CD14-positive monocyte (primary cell): ENCODE measurements around the gene DMRTC2. TPM values are rescaled to one million over a fixed set of nuclear protein-coding genes. Genes with fewer than 3 reads are reported as not detected.

Source experiments
- DNase-seq, 3 donors: peaks; one replicate each; pipeline ENCODE4 v3.0.0-alpha.2; 2011 to 2022
- H2AFZ ChIP-seq: 2 replicates; pipeline ENCODE4 v1.6.0; 2012; ENCODE audit warnings: mild to moderate bottlenecking, low read depth, low read length, inconsistent platforms; ENCODE audit not compliant: insufficient read depth, poor library complexity, severe bottlenecking
- H3K27ac ChIP-seq, 2 donors: 1 replicate in 1 of 2; 2 replicates in 1 of 2; pipeline ENCODE4 v1.5.1; 2012 to 2013; ENCODE audit warnings: low read length in 2 of 2, control low read depth in 1 of 2, inconsistent platforms in 1 of 2, low read depth in 1 of 2, mild to moderate bottlenecking in 1 of 2
- H3K27me3 ChIP-seq, 2 donors: one replicate each; pipeline versions ENCODE4 v1.6.0 to v1.6.1; 2011 to 2013; ENCODE audit warnings: low read length in 2 of 2; ENCODE audit not compliant: control insufficient read depth in 2 of 2, insufficient read depth in 2 of 2
- H3K36me3 ChIP-seq, 2 donors: replicated peaks in 1 of 2; 1 replicate in 1 of 2; 2 replicates in 1 of 2; pipeline versions ENCODE4 v1.5.1 to v1.6.1; 2012 to 2013; ENCODE audit warnings: low read length in 2 of 2, control low read depth in 1 of 2, inconsistent platforms in 1 of 2, mild to moderate bottlenecking in 1 of 2; ENCODE audit not compliant: insufficient read depth in 2 of 2, control insufficient read depth in 1 of 2
- H3K4me1 ChIP-seq, 2 donors: 1 replicate in 1 of 2; 2 replicates in 1 of 2; pipeline versions ENCODE4 v1.5.1 to v1.6.1; 2012 to 2013; ENCODE audit warnings: low read length in 2 of 2, control low read depth in 1 of 2, inconsistent platforms in 1 of 2, mild to moderate bottlenecking in 1 of 2, moderate library complexity in 1 of 2; ENCODE audit not compliant: insufficient read depth in 2 of 2, control insufficient read depth in 1 of 2
- H3K4me2 ChIP-seq: replicated peaks from 2 replicates; pipeline ENCODE3; 2012; ENCODE audit warnings: low read length, moderate library complexity, mild to moderate bottlenecking; ENCODE audit not compliant: poor library complexity, severe bottlenecking; ENCODE audit errors: extremely low read depth
- H3K4me3 ChIP-seq, 3 experiments: fragments of 200-600 bp in 1 of 3; sonication (generic) in 1 of 3; replicated peaks in 1 of 3; 1 replicate in 2 of 3; 2 replicates in 1 of 3; pipeline ENCODE4 v1.5.1; 2011 to 2013; ENCODE audit warnings: low read length in 3 of 3, mild to moderate bottlenecking in 3 of 3, control low read depth in 2 of 3, low read depth in 2 of 3, inconsistent platforms in 1 of 3, moderate library complexity in 1 of 3
- H3K79me2 ChIP-seq: 2 replicates; pipeline ENCODE4 v1.6.0; 2012; ENCODE audit warnings: mild to moderate bottlenecking, control low read depth, inconsistent platforms, low read length, moderate library complexity; ENCODE audit not compliant: insufficient read depth
- H3K9ac ChIP-seq: 2 replicates; pipeline ENCODE4 v1.6.0; 2017; ENCODE audit warnings: low read length, mild to moderate bottlenecking; ENCODE audit not compliant: insufficient read depth, poor library complexity, severe bottlenecking
- H3K9me3 ChIP-seq, 2 donors: replicated peaks in 1 of 2; 1 replicate in 1 of 2; 2 replicates in 1 of 2; pipeline versions ENCODE4 v1.5.1 to v1.6.1; 2012 to 2013; ENCODE audit warnings: low read length in 2 of 2, control low read depth in 1 of 2; ENCODE audit not compliant: control insufficient read depth in 1 of 2, insufficient read depth in 1 of 2
- H4K20me1 ChIP-seq: 2 replicates; pipeline ENCODE4 v1.6.0; 2012; ENCODE audit warnings: mild to moderate bottlenecking, low read length, control low read depth, moderate library complexity; ENCODE audit not compliant: insufficient read depth
- H3K27ac Mint-ChIP-seq, 7 donors: one replicate each; pipeline ENCODE4 v1.8.0; 2020; ENCODE audit warnings: mild to moderate bottlenecking in 7 of 7, mixed read lengths in 7 of 7, moderate library complexity in 6 of 7, inconsistent platforms in 2 of 7
- H3K27me3 Mint-ChIP-seq, 3 donors: one replicate each; pipeline ENCODE4 v1.8.0; 2021 to 2022; ENCODE audit warnings: low read depth in 3 of 3, mild to moderate bottlenecking in 3 of 3, mixed read lengths in 3 of 3, moderate library complexity in 3 of 3, inconsistent platforms in 1 of 3
- H3K36me3 Mint-ChIP-seq, 2 donors: one replicate each; pipeline ENCODE4 v1.8.0; 2020; ENCODE audit warnings: mixed read lengths in 2 of 2, inconsistent platforms in 1 of 2, mild to moderate bottlenecking in 1 of 2
- H3K4me1 Mint-ChIP-seq: one replicate; pipeline ENCODE4 v1.8.0; 2020; ENCODE audit warnings: mild to moderate bottlenecking, mixed read lengths
- H3K4me3 Mint-ChIP-seq, 2 donors: one replicate each; pipeline ENCODE4 v1.8.0; 2020; ENCODE audit warnings: mild to moderate bottlenecking in 2 of 2, mixed read lengths in 2 of 2, moderate library complexity in 1 of 2
- H3K9me3 Mint-ChIP-seq, 7 donors: one replicate each; pipeline ENCODE4 v1.8.0; 2020 to 2022; ENCODE audit warnings: mixed read lengths in 7 of 7, mild to moderate bottlenecking in 6 of 7, moderate library complexity in 6 of 7, inconsistent platforms in 2 of 7
- WGBS: methylation state at CpG from one replicate; pipeline ENCODE4 v1.1.5; 2013; ENCODE audit warnings: missing lambda C conversion rate; ENCODE audit not compliant: insufficient coverage; 5-methylcytosine and 5-hydroxymethylcytosine counted together
- intact Hi-C, 2 donors: fragments of 100-400 bp; cut with micrococcal nuclease; formaldehyde crosslinking; loops; one replicate each; pipeline versions ENCODE4 v1.15.0 to v1.15.1; 2023
- polyA plus RNA-seq, 3 donors: library from polyadenylated mRNA; depleted of rRNA in 1 of 3; unstranded in 2 of 3; stranded (reverse) in 1 of 3; fragments of 300-500 nt in 2 of 3; fragments of >200 nt in 1 of 3; fragmentation: Illumina TruSeq in 2 of 3; gene quantifications; 1 replicate in 2 of 3; 2 replicates in 1 of 3; pipeline ENCODE4 v1.2.3, GENCODE V29; 2012 to 2021
- TF ChIP-seq, protein P1 (sequence below): fragments of 200-600 bp; IDR thresholded peaks from one replicate; pipeline ENCODE4 v1.8.0; 2022; ENCODE audit warnings: antibody characterized with exemption, mild to moderate bottlenecking

DMRTC2 gene
- polyA plus RNA-seq, 3 donors = not detected

- H2AFZ ChIP-seq = no peak overlapping the region
- peaks cover 0 to 9% of the 10 kb centered on the region in 2 donors for H3K9me3 ChIP-seq
- TF ChIP-seq, protein P1, sequence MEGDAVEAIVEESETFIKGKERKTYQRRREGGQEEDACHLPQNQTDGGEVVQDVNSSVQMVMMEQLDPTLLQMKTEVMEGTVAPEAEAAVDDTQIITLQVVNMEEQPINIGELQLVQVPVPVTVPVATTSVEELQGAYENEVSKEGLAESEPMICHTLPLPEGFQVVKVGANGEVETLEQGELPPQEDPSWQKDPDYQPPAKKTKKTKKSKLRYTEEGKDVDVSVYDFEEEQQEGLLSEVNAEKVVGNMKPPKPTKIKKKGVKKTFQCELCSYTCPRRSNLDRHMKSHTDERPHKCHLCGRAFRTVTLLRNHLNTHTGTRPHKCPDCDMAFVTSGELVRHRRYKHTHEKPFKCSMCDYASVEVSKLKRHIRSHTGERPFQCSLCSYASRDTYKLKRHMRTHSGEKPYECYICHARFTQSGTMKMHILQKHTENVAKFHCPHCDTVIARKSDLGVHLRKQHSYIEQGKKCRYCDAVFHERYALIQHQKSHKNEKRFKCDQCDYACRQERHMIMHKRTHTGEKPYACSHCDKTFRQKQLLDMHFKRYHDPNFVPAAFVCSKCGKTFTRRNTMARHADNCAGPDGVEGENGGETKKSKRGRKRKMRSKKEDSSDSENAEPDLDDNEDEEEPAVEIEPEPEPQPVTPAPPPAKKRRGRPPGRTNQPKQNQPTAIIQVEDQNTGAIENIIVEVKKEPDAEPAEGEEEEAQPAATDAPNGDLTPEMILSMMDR = no peak
- H3K36me3 Mint-ChIP-seq = peaks cover 20 to 37% of the 10 kb centered on the region in 2 donors
- H3K4me1 Mint-ChIP-seq = peaks cover 88% of the 10 kb centered on the region
- peaks cover 9% of the 10 kb centered on the region for H3K79me2 ChIP-seq
- 100% methylated on average over 2 of the region's 4 CpGs for WGBS
- intact Hi-C loops = loop anchor here in 1 of 2 donors (1.0 kb wide), 1 partner anchor 9 kb away; no protein-coding TSS in a partner anchor
- H3K9ac ChIP-seq = peak overlapping the region; percentile 5
- peak overlapping the region in 1 of 3 experiments; percentile 45 for H3K4me3 ChIP-seq
- no peaks in the 10 kb centered on the region for H4K20me1 ChIP-seq
- H3K9me3 Mint-ChIP-seq = peaks cover 5 to 13% (median 8%) of the 10 kb centered on the region in 7 donors
- no peaks in the 10 kb centered on the region for H3K36me3 ChIP-seq
- DNase-seq = no peak
- peak overlapping the region; percentile 59 for H3K4me2 ChIP-seq
- no peaks in the 10 kb centered on the region for H3K27me3 ChIP-seq
- peak overlapping the region; percentile 90 to 95 for H3K27ac ChIP-seq
- peak overlapping the region in 1 of 2 donors; percentile 55 for H3K4me3 Mint-ChIP-seq
- H3K4me1 ChIP-seq = peaks cover 77 to 94% of the 10 kb centered on the region in 2 donors
- H3K27me3 Mint-ChIP-seq = peaks cover 0 to 3% (median 3%) of the 10 kb centered on the region in 3 donors
- peak overlapping the region; percentile 92 to 98 (median 97) for H3K27ac Mint-ChIP-seq
Observed at GRCh38 chr19:41801031-41801430, 43.8 kb upstream of the DMRTC2 start.

GRCh38 chr19:41801792-41802211, 43.0 kb upstream of the DMRTC2 start:
- Mint-ChIP-seq H3K27ac (peak overlapping the region; percentile 92 to 98 (median 97)), H3K4me3 (peak overlapping the region in 1 of 2 donors; percentile 71), H3K36me3 (peaks cover 20 to 43% of the 10 kb centered on the region in 2 donors), H3K27me3 (peaks cover 0 to 7% (median 3%) of the 10 kb centered on the region in 3 donors), H3K9me3 (peaks cover 5 to 13% (median 8%) of the 10 kb centered on the region in 7 donors), H3K4me1 (peaks cover 82% of the 10 kb centered on the region)
- H3K79me2 ChIP-seq = peaks cover 9% of the 10 kb centered on the region
- H3K4me2 ChIP-seq = peak overlapping the region; percentile 59
- peak overlapping the region; percentile 90 to 95 for H3K27ac ChIP-seq
- H3K4me1 ChIP-seq = peaks cover 70 to 86% of the 10 kb centered on the region in 2 donors
- H3K9me3 ChIP-seq = peaks cover 0 to 9% of the 10 kb centered on the region in 2 donors
- intact Hi-C loops = loop anchor here in 1 of 2 donors (1.0 kb wide), 1 partner anchor 8 kb away; no protein-coding TSS in a partner anchor
- WGBS = no CpG with 5 or more reads among the region's 2 CpGs
- H3K4me3 ChIP-seq = peak overlapping the region in 1 of 3 experiments; percentile 47
- H3K36me3 ChIP-seq = no peaks in the 10 kb centered on the region
- H4K20me1 ChIP-seq = no peaks in the 10 kb centered on the region
- peak; percentile 77 to 92 (median 90) for DNase-seq
- no peaks in the 10 kb centered on the region for H3K27me3 ChIP-seq
- no peak overlapping the region for H2AFZ ChIP-seq
- TF ChIP-seq, protein P1 = no peak
- peak overlapping the region; percentile 51 for H3K9ac ChIP-seq
